Suprapubic skin (tissue), 3 donors: Measurements from ENCODE around the gene STX16.

Experiments
- EP300 ChIP-seq: sonication (generic); formaldehyde crosslinking; IDR thresholded peaks from one replicate; pipeline ENCODE4 v1.6.1; 2017; ENCODE audit warnings: antibody characterized with exemption
- POLR2A ChIP-seq, 2 donors: fragments of 450-650 bp; IDR thresholded peaks; one replicate each; pipeline ENCODE4 v1.6.1; 2017; ENCODE audit warnings: antibody characterized with exemption in 2 of 2, mild to moderate bottlenecking in 2 of 2, moderate library complexity in 2 of 2
- TF ChIP-seq, protein P1 (sequence below), 2 donors: fragments of 200-600 bp in 1 of 2; fragments of 450-650 bp in 1 of 2; sonication (generic) in 1 of 2; IDR thresholded peaks; one replicate each; pipeline ENCODE4 v1.5.1; 2016 to 2019; ENCODE audit warnings: antibody characterized with exemption in 2 of 2, mild to moderate bottlenecking in 1 of 2, moderate library complexity in 1 of 2

DNA sequence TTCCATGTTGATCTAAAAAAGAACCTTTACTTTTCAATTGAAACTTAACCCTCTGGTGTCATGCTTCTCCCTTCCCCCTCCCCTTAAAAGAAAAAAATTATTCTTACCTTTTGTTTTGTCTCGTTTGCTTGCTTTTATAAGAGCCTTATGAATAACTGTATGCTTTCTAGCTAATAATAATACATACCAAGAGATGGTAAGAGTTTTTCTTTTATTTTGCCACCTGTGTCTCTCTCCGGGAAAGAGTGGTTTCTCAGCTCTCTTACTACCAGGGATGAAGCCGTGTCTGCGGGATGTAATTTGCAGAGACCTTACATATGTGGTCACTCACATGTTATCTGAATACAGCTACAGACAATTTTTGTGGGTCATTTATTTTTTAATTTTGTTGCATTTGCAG lies 7.7 kb downstream of the STX16 start:
- TF ChIP-seq EP300 (no peak), POLR2A (IDR thresholded peaks at IDR 0.05) (no peak)
- TF ChIP-seq, protein P1, sequence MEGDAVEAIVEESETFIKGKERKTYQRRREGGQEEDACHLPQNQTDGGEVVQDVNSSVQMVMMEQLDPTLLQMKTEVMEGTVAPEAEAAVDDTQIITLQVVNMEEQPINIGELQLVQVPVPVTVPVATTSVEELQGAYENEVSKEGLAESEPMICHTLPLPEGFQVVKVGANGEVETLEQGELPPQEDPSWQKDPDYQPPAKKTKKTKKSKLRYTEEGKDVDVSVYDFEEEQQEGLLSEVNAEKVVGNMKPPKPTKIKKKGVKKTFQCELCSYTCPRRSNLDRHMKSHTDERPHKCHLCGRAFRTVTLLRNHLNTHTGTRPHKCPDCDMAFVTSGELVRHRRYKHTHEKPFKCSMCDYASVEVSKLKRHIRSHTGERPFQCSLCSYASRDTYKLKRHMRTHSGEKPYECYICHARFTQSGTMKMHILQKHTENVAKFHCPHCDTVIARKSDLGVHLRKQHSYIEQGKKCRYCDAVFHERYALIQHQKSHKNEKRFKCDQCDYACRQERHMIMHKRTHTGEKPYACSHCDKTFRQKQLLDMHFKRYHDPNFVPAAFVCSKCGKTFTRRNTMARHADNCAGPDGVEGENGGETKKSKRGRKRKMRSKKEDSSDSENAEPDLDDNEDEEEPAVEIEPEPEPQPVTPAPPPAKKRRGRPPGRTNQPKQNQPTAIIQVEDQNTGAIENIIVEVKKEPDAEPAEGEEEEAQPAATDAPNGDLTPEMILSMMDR (IDR thresholded peaks at IDR 0.05), result no peak
